Liver (tissue), 9 donors: ENCODE data around the gene RAI1. TPM values are rescaled to one million over a fixed set of nuclear protein-coding genes. Genes with fewer than 3 reads are reported as not detected.

ENCODE experiments used
- DNase-seq: peaks from one replicate; pipeline ENCODE4 v3.0.0-alpha.2; 2017; ENCODE audit warnings: low spot score
- H3K27ac ChIP-seq, 2 donors: one replicate each; pipeline ENCODE4 v1.7.0; 2013; ENCODE audit warnings: inconsistent platforms in 2 of 2, low read length in 2 of 2, control low read depth in 1 of 2, low read depth in 1 of 2, mild to moderate bottlenecking in 1 of 2
- H3K27me3 ChIP-seq, 4 donors: one replicate each; pipeline versions ENCODE4 v1.6.1 to v1.7.0; 2013; ENCODE audit warnings: low read length in 3 of 4, inconsistent platforms in 1 of 4, mild to moderate bottlenecking in 1 of 4, moderate library complexity in 1 of 4; ENCODE audit not compliant: control insufficient read depth in 4 of 4, insufficient read depth in 4 of 4
- H3K36me3 ChIP-seq, 4 donors: one replicate each; pipeline versions ENCODE4 v1.6.1 to v1.7.0; 2013; ENCODE audit warnings: low read length in 3 of 4, mild to moderate bottlenecking in 3 of 4, low read depth in 1 of 4, moderate library complexity in 1 of 4; ENCODE audit not compliant: control insufficient read depth in 4 of 4, insufficient read depth in 3 of 4
- H3K4me1 ChIP-seq, 4 donors: one replicate each; pipeline versions ENCODE4 v1.6.1 to v1.7.0; 2013; ENCODE audit warnings: low read length in 3 of 4, mild to moderate bottlenecking in 3 of 4, moderate library complexity in 1 of 4; ENCODE audit not compliant: control insufficient read depth in 4 of 4, insufficient read depth in 4 of 4
- H3K4me3 ChIP-seq, 3 donors: one replicate each; pipeline versions ENCODE4 v1.6.1 to v1.7.0; 2013; ENCODE audit warnings: low read length in 3 of 3, control low read depth in 1 of 3, low read depth in 1 of 3, mild to moderate bottlenecking in 1 of 3
- H3K9ac ChIP-seq, 2 donors: one replicate each; pipeline ENCODE4 v1.7.0; 2013; ENCODE audit warnings: low read length in 2 of 2, mild to moderate bottlenecking in 2 of 2, moderate library complexity in 2 of 2, control low read depth in 1 of 2, low read depth in 1 of 2
- H3K9me3 ChIP-seq, 4 donors: one replicate each; pipeline versions ENCODE4 v1.6.1 to v1.7.0; 2013; ENCODE audit warnings: low read length in 3 of 4; ENCODE audit not compliant: control insufficient read depth in 4 of 4
- FOXA1 ChIP-seq: IDR thresholded peaks from 2 replicates; pipeline ENCODE4 v1.6.1; 2016; ENCODE audit warnings: antibody characterized with exemption
- GABPA ChIP-seq, 2 donors: IDR thresholded peaks in 1 of 2; conservative IDR thresholded peaks in 1 of 2; 2 replicates each; pipeline ENCODE4 v1.6.1; 2016; ENCODE audit warnings: antibody characterized with exemption in 2 of 2, mild to moderate bottlenecking in 1 of 2, moderate library complexity in 1 of 2
- HNF4A ChIP-seq, 2 donors: conservative IDR thresholded peaks; 2 replicates each; pipeline ENCODE4 v1.6.1; 2016; ENCODE audit warnings: antibody characterized with exemption in 2 of 2, mild to moderate bottlenecking in 2 of 2
- HNF4G ChIP-seq: IDR thresholded peaks from 2 replicates; pipeline ENCODE4 v1.6.1; 2016; ENCODE audit warnings: antibody characterized with exemption
- JUND ChIP-seq, 2 donors: IDR thresholded peaks; 2 replicates each; pipeline ENCODE4 v1.6.1; 2016; ENCODE audit warnings: antibody characterized with exemption in 2 of 2
- RXRA ChIP-seq, 2 donors: IDR thresholded peaks; 2 replicates each; pipeline ENCODE4 v1.6.1; 2017 to 2018; ENCODE audit warnings: antibody characterized with exemption in 2 of 2, mild to moderate bottlenecking in 1 of 2
- SP1 ChIP-seq: IDR thresholded peaks from 2 replicates; pipeline ENCODE4 v1.6.1; 2018; ENCODE audit warnings: antibody characterized with exemption, mild to moderate bottlenecking
- TAF1 ChIP-seq: conservative IDR thresholded peaks from 2 replicates; pipeline ENCODE4 v1.6.1; 2016; ENCODE audit warnings: antibody characterized with exemption, mild to moderate bottlenecking
- YY1 ChIP-seq: IDR thresholded peaks from 2 replicates; pipeline ENCODE4 v1.6.1; 2016; ENCODE audit warnings: antibody characterized with exemption, mild to moderate bottlenecking
- WGBS: extraction: QIAGEN DNeasy Blood & Tissue Kit; methylation state at CpG from one replicate; pipeline ENCODE4 v1.1.7; 2013; 5-methylcytosine and 5-hydroxymethylcytosine counted together
- polyA plus RNA-seq, 2 donors: library from polyadenylated mRNA; stranded (reverse) in 1 of 2; unstranded in 1 of 2; fragments of 200-250 nt in 1 of 2; fragments of >200 nt in 1 of 2; fragmentation: Nextera tagmentation in 1 of 2; extraction: Ambion mirVana in 1 of 2; gene quantifications; one replicate each; pipeline versions ENCODE4 v1.2.1 to v1.2.3, GENCODE V29; 2013 to 2015
- total RNA-seq, 2 donors: library from RNA; depleted of rRNA; stranded (reverse); fragments of >200 nt; gene quantifications; one replicate each; pipeline ENCODE4 v1.2.3, GENCODE V29; 2014
- TF ChIP-seq, protein P1 (sequence below): IDR thresholded peaks from 2 replicates; pipeline ENCODE4 v1.6.1; 2016; ENCODE audit warnings: antibody characterized with exemption, mild to moderate bottlenecking
- TF ChIP-seq, protein P2 (sequence below): IDR thresholded peaks from 2 replicates; pipeline ENCODE4 v1.6.1; 2016; ENCODE audit warnings: antibody characterized with exemption
- TF ChIP-seq, protein P3 (sequence below): IDR thresholded peaks from 2 replicates; pipeline ENCODE4 v1.6.1; 2016; ENCODE audit warnings: antibody characterized with exemption
- donor health status: healthy.
- donor health status: healthy.
- donor health status: healthy.
- donor health status: healthy.
- donor health status: healthy.

The RAI1 gene
- total and polyA plus RNA-seq, 4 donors = 0.57 to 7.6 (median 5.3) TPM

DNA sequence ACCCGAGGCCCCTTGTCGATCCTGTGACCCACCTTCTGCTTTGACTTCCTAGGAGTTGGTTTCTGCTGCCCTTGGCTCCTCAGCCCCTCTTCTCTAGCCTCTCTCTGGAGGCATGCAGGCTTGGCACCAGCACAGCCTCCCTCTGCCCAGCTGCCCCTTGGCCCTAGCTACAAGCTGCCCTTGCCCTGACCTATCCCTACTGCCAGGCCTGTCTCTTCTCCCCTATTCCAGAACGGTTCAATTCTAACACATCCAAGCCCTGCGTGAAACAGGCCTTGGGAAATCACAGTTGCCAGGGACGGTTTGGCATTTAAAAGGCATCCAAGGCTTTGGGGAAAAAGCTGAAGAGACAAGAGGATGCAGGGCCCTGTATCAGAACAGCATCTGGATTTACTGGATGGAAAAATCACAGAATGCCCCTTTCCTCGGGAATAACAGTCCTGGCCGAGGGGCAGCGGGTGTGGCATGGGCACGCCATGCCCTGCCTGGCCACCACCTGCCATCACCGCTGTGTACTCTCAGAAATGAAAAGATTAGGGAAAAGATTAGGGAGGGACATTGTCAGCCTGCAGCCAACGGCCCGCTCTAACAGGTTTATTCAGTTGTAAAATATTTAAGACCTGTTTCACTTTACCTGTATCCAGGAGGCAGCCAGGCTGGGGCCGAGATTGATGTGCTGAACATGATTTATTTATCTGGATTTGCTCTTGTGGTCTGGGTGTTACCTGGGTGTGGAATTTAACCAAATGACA lies 15.8 kb downstream of the RAI1 start (continued):
- TF ChIP-seq, protein P1, sequence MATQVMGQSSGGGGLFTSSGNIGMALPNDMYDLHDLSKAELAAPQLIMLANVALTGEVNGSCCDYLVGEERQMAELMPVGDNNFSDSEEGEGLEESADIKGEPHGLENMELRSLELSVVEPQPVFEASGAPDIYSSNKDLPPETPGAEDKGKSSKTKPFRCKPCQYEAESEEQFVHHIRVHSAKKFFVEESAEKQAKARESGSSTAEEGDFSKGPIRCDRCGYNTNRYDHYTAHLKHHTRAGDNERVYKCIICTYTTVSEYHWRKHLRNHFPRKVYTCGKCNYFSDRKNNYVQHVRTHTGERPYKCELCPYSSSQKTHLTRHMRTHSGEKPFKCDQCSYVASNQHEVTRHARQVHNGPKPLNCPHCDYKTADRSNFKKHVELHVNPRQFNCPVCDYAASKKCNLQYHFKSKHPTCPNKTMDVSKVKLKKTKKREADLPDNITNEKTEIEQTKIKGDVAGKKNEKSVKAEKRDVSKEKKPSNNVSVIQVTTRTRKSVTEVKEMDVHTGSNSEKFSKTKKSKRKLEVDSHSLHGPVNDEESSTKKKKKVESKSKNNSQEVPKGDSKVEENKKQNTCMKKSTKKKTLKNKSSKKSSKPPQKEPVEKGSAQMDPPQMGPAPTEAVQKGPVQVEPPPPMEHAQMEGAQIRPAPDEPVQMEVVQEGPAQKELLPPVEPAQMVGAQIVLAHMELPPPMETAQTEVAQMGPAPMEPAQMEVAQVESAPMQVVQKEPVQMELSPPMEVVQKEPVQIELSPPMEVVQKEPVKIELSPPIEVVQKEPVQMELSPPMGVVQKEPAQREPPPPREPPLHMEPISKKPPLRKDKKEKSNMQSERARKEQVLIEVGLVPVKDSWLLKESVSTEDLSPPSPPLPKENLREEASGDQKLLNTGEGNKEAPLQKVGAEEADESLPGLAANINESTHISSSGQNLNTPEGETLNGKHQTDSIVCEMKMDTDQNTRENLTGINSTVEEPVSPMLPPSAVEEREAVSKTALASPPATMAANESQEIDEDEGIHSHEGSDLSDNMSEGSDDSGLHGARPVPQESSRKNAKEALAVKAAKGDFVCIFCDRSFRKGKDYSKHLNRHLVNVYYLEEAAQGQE = peak; percentile 30
- TF ChIP-seq JUND (IDR thresholded peaks at IDR 0.05) (no peak), SP1 (peak; percentile 69)
- TF ChIP-seq, protein P2, sequence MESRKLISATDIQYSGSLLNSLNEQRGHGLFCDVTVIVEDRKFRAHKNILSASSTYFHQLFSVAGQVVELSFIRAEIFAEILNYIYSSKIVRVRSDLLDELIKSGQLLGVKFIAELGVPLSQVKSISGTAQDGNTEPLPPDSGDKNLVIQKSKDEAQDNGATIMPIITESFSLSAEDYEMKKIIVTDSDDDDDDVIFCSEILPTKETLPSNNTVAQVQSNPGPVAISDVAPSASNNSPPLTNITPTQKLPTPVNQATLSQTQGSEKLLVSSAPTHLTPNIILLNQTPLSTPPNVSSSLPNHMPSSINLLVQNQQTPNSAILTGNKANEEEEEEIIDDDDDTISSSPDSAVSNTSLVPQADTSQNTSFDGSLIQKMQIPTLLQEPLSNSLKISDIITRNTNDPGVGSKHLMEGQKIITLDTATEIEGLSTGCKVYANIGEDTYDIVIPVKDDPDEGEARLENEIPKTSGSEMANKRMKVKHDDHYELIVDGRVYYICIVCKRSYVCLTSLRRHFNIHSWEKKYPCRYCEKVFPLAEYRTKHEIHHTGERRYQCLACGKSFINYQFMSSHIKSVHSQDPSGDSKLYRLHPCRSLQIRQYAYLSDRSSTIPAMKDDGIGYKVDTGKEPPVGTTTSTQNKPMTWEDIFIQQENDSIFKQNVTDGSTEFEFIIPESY = no peak

DNA sequence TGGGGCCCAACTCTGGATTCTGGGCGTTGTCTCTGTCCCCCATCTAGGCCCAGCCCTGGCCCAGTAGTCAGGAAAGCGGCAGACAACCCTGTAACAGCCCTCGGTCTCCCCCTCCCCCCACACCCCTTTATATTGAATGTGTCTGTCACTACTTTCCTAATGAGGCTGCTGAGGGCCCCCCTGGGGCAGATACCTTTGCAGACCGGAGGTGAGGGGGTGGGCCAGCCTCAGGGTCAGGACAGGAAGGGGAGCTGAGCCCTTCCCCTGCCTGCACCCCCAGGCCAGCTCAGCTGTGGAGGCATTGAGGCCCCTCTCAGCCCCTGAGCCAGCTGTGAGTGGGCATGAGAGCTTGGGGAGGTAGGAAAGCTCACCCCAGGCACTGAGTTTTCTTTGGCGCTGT lies 17.1 kb downstream of the RAI1 start:
- Histone ChIP-seq H3K27me3 (no peaks in the 10 kb centered on the region), H3K4me3 (no peak overlapping the region), H3K36me3 (no peaks in the 10 kb centered on the region), H3K9me3 (no peaks in the 10 kb centered on the region), H3K27ac (no peak overlapping the region), H3K9ac (no peak overlapping the region), H3K4me1 (peaks cover 14 to 56% (median 42%) of the 10 kb centered on the region in 4 donors)
- no peak for DNase-seq
- 85% methylated on average over 5 of the region's 5 CpGs for WGBS
- no peak for TF ChIP-seq GABPA (IDR thresholded peaks at IDR 0.05 in 1 of 2, conservative IDR thresholded peaks at IDR 0.05 in 1 of 2)
- no peak for TF ChIP-seq HNF4G
- TF ChIP-seq SP1 = no peak
- TF ChIP-seq, protein P3, sequence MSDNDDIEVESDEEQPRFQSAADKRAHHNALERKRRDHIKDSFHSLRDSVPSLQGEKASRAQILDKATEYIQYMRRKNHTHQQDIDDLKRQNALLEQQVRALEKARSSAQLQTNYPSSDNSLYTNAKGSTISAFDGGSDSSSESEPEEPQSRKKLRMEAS = no peak
- no peak for TF ChIP-seq TAF1
- TF ChIP-seq RXRA (IDR thresholded peaks at IDR 0.05) = no peak
- TF ChIP-seq YY1 = no peak
- no peak for TF ChIP-seq FOXA1
- no peak for TF ChIP-seq HNF4A (conservative IDR thresholded peaks at IDR 0.05)
- TF ChIP-seq, protein P1 = no peak
